HUDEP-2 (cell line): ENCODE data around the gene RIPK1.
"Not testable (repeated sequence)": the region's sequence is repeated elsewhere in the genome, so short reads cannot be mapped to it uniquely, and the experiment has no call there.

Source experiments
- DNase-seq, 76 experiments: peaks; one replicate each; lab custom pipeline; 2025; ENCODE audit not compliant: unreplicated experiment in 76 of 76; lab: John Stamatoyannopoulos, UW

RIPK1 gene

GRCh38 chr6:3068329-3069214 is at the start of gene RIPK1:
TSS of gene RIPK1 (plus strand) at chr6:3068494. CDS start at chr6:3076824, 8,330 bp downstream.
- peak; percentile 42 to 97 (median 93) for DNase-seq

DNA sequence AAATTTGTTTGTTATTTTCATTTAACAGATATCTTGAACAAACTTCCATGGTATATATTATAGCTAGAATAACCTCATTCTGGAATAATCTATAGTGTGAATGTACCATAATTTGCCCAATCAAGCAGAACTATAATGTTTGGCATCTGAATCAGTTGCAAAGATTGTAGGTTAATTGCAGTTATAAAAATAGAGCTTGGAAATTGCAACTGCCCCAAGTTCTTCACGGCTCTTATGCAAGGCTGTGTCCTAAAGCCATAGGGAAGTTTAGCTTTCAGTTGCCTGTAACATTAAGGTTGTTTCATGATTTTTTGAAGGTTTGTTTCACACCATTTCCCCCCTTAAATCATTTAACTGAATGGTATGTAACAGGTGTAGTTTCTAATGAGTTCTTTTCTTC is 49.2 kb upstream of the RIPK1 start:
- DNase-seq: no peak

DNA sequence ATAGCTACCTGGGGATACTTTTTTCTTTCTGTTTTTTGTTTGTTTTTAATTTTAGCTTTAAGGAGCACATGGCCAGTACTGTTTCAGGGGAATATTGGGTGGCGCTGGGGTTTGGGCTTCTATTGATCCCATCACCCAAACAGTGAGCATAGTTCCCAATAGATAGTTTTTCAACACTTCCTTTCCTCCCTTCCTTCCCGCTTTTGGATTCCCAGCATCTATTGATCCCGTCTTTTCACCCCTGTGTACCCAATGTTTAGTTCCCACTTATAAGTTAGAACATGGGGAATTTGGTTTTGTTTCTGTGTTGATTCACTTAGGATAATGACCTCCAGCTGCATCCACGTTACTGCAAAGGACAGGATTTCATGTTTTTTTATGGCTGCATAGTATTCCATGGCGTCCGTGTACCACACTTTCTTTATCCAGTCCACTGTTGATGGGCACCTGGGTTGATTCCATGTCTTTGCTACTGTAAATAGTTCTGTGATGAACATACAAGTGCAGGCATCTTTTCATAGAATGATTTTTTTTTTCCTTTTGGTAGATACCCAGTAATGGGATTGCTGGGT is 48.5 kb upstream of the RIPK1 start:
- no peak for DNase-seq

- not testable (repeated sequence) for DNase-seq
These were observed 47.2 kb upstream of the RIPK1 start for GRCh38 chr6:3020976-3021598.

DNA sequence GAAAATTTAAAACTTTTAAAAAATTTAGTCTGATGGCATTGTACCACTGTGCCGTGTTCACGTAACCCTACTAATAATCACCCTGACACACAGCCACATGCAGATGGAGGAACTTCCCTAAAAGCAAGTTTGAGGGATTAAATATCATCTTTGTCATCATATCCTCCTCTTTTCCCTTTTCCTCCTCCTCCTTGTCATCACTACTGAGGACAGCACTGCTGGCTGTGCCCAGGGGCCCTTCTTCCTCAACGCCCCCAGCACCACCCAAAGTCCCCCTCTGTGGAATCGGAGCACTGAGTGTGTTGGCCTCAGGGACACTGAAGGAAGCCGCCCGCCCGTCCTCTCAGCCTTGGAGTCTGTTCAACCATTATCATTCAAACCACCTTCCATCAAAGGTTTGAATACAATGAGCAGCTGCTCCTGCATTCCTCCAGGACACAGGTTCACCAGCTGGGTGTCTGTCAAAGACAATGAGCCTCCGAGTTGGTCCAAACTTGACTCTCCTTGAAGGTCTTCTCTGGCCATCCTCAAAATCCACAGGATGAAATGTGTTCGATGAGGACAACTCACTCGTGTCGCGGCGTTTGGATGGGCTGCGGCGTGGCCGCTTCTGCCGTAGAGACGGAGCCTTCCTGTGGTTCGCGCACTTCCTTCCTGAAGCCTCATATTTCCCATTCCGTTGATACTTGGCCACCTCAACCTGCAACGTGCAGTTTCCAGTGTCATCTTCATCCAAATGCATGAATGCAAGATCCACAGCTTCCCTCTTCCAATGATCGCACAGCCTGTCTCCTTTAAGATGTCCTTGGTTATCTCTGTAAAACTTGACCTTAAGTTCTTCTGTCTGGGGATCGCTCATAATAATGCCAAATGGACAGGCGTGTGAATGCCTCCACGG is 45.3 kb upstream of the RIPK1 start:
- DNase-seq: peak in 1 of 76 experiments; percentile 54

GRCh38 chr6:3023663-3024483 is 44.4 kb upstream of the RIPK1 start:
- DNase-seq: peak; percentile 25 to 94 (median 86)

DNA sequence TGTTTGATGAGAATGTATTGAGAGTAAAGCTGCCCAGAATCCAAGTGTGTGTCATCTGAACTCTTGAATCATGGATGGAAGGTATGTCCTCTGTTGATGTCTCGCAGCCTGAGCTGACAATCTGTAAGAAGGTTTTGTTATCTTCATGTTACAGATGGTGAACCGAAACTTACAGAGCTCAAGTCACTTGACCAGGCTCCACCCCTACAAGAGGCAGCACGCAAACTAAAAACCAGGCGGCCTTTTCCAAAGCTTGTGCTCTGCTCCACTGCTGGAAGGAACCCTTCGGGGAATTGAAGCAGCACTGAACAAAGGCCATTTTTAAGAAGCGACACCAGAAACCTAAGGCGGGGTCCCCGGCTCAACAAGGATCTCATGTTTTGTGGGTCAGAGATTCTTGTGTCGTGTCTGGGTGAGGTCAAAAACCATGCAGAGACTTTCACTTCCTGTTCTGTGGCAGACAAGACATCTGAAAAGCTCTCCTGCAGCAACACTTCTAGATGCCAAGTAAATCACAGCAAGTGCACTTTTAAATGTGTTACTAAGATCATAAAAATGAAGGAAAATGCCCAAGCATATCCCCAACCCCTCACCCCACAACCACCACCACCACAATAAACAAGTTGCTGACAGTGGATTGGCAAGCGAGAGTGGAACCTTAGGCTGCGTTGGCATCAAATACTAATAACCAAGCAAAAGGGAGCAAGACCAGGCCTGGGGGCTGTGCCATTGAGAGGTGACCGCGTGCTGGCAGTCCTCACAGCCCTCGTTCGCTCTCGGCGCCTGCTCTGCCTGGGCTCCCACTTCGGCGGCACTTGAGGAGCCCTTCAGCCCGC is 41.3 kb upstream of the RIPK1 start:
- DNase-seq: peak in 42 of 76 experiments; percentile 12 to 68 (median 31)

DNA sequence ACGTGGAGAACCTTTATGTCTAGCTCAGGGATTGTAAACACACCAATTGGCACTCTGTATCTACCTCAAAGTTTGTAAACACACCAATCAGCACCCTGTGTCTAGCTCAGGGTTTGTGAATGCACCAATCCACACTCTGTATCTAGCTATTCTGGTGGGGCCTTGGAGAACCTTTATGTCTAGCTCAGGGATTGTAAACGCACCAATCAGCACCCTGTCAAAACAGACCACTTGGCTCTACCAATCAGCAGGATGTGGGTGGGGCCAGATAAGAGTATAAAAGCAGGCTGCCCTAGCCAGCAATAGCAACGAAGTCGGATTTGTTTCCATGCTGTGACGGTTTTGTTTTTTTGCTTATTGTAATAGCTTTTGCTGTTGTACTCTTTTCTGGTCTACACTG is 40.1 kb upstream of the RIPK1 start:
- DNase-seq: not testable (repeated sequence)

- DNase-seq: no peak
These were observed 36.2 kb upstream of the RIPK1 start for GRCh38 chr6:3031857-3032640.

DNA sequence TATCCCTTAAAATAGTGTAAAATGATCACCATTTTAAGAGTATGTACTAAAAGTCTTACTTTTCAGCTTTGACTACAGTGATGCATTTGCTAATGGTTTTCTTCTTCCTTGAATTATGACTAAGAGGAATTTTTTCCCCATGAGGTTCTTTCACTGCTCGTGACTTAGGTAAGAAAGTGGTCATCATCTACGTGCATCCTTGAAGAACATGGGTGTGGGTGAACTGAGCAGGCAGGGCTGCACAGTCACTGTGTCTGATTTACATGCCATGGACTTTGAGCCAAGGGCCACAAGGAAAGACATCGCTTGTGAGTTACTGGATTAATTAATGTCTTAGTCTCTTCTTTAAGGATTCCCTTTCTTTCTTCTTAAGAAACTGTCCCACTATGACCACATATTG is 35.3 kb upstream of the RIPK1 start:
- no peak for DNase-seq

GRCh38 chr6:3033652-3034051 is 34.6 kb upstream of the RIPK1 start:
- DNase-seq: no peak

DNA sequence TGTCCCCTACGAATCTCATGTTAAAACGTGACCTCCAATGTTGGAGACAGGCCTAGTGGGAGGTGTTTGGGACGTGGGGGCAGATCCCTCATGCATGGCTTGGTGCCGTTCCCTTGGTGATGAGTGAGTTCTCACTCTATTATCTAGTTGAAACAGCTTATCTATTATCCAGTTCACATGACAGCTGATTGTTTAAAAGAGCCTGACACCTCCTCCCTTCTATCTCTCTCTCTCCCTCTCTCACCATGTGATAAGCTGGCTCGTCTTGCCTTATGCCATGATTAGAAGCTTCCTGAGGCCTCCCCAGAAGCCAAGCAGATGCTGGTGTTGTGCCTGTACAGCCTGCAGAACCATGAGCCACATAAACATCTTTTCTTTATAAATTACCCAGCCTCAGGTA is 32.9 kb upstream of the RIPK1 start:
- peak in 10 of 76 experiments; percentile 8 to 42 (median 30) for DNase-seq

DNA sequence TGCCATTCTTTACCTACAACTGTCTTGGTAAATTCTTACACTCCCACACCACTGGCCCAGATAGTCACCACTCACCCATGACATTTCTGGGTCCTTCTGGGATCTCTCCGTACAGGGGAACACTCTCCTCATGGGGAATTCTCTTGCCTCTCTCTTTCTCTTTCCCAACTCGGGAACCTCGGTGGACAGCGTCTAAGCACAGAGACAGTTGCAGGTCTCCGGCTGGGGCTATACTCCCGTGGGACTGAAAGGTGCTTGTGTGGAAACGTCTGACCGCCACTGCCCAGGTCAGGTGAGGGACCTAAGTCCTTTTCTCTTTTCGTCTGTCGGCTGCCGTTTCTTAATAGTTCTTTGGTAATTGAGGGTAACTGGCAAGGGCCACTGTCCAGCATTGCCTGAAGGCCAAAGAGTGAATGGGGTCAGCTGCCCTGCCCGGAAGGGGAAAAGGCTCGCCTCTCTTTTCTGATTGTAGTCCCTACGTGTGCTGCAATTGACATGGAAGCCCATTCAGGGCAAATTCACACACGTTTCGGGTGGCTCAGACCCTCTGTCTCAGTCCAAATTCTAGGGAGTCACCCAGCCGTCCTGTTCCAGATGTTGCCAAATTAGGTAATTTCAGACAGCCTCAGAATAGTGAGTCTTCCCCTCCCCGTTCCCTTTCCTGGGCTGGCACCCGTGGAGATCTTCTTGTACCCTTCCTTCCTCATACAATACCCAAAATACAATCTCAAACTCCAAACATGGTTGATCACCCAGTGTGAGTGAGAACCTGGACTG is 31.2 kb upstream of the RIPK1 start:
- DNase-seq: no peak

GRCh38 chr6:3037638-3038365 is 30.5 kb upstream of the RIPK1 start:
- no peak for DNase-seq

DNA sequence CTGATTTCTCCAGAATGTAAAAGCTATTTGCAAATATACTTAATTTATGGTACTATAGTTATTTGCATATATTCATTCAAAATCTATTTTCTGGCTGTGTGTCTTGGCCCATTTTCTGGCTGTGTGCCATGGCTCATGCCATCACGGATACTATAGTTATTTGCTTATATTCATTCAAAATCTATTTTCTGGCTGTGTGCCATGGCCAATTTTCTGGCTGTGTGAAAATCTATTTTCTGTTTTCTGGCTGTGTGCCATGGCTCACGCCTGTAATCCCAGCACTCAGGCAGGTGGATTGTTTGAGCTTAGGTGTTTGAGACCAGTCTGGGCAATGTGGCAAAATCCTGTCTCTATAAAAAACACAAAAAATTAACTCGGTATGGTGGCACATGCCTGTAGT is 28.9 kb upstream of the RIPK1 start:
- DNase-seq: no peak

DNA sequence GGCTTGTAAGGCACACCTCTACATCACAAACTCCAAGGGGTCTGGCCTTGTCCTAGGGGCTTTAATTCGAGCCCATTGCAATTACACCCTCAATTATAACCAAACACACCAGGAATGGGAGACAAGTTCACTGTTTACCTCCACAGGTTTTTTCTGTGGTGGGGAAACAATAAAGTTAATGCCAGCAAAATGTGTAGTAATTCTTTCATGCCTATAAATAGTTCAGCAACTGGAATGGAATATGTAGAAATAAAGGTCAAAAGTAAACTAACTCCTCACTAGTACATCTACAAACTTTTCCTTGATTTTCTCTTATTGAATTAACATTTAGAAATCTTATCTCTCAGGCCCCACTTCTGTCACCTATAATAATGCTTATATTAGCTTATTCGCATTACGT is 27.1 kb upstream of the RIPK1 start:
- DNase-seq: no peak

- no peak for DNase-seq
These were observed 26.7 kb upstream of the RIPK1 start for GRCh38 chr6:3041606-3042005.
